ENCODE data around the gene COL24A1.

DNA sequence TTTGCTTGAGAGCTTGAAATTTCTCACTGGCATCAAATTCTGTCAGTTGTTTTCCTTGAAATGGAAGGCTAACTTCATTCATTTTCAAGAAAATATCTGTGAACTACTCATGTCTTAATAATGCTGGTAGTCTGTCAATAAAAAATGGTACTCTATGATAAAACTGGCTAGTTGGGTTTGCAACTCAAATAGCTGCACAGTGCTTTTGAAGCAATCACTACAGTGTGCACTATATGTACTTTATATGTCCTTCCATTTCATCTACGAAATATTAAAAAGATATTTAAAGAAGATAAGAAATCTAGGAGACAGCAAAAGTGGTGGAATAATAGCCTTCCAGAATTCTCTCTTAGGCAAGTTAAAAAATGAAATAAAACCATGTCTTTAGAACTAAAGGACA is 408.5 kb downstream of the COL24A1 start:
- TF ChIP-seq CTCF (IDR thresholded peaks at IDR 0.05) (no peak), POLR2AphosphoS5 (IDR thresholded peaks at IDR 0.05) (no peak)
